ENCODE measurements around the gene PDPN.

PDPN gene

DNA sequence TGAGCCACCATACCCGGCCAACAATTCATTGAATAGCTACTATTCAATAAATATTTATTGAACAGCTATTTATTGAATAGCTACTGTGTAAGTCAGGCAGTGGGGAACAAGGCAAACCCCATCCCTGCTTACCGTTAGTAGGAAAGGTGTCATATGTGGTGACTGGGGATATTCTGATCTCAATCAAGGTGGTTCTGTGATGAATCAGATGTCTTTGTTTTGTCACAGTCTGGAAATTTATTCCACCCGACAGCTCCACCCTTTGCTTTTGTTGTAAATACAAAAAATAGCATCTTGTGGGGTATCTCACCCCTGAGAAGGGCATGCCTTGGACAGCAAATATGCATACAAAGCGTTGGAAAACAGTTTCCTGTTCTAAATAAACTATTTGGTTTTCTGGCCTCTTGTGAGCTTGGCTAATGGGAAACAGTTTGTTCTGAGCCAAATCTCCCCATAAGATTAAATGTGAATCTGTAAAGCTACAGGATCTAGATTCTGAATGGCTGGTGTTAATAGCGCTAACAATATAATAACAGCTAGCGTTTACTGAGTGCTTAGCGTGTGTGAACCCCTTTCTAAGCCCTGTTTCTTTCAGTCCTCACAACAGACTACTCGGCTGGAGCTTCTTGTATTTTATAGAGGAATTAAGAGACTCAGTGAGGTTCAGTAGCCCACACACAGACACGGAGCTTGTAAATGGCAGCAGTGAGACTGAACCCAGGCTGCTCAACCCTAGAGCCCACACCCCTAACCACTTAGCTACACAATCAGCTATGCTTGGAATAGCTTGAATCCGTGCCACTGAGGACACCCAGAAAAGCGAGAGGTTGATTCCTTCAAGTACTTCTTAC is 5.5 kb downstream of the PDPN start:
- no peak overlapping the region for H3K4me3 Mint-ChIP-seq

DNA sequence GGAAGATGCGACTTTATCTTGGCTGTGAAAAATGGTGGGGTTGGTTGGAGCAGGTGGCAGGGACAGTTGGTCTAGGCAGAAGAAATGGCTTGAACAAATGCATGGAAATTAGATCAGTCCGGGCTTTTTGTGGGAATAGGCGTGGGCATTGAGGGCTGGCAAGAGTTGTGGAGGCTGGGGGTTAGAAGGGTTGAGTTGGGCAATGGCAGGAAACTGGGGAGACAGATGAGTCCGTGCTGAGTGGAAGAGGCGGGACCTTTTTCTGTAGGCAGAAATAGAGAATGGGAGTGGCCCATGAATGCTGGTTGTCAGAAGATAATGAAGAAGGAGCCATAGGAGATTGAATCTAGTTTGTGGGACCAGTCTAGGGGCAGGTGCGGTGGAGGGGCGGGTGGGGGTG is 6.9 kb downstream of the PDPN start:
- H3K9me3 Mint-ChIP-seq = no peaks in the 10 kb centered on the region
- peaks cover 46% of the 10 kb centered on the region for H3K27me3 Mint-ChIP-seq
- ATAC-seq = no peak
- H3K4me3 Mint-ChIP-seq = no peak overlapping the region
- H3K36me3 Mint-ChIP-seq = no peaks in the 10 kb centered on the region
- no peaks in the 10 kb centered on the region for H3K4me1 Mint-ChIP-seq
- H3K27ac Mint-ChIP-seq = no peak overlapping the region

More for the DNA sequence above, 5.5 kb downstream of the PDPN start:
- Mint-ChIP-seq H3K9me3 (no peaks in the 10 kb centered on the region), H3K4me1 (peaks cover 4% of the 10 kb centered on the region), H3K27me3 (peaks cover 53% of the 10 kb centered on the region), H3K27ac (no peak overlapping the region), H3K36me3 (no peaks in the 10 kb centered on the region)
- ATAC-seq = no peak

DNA sequence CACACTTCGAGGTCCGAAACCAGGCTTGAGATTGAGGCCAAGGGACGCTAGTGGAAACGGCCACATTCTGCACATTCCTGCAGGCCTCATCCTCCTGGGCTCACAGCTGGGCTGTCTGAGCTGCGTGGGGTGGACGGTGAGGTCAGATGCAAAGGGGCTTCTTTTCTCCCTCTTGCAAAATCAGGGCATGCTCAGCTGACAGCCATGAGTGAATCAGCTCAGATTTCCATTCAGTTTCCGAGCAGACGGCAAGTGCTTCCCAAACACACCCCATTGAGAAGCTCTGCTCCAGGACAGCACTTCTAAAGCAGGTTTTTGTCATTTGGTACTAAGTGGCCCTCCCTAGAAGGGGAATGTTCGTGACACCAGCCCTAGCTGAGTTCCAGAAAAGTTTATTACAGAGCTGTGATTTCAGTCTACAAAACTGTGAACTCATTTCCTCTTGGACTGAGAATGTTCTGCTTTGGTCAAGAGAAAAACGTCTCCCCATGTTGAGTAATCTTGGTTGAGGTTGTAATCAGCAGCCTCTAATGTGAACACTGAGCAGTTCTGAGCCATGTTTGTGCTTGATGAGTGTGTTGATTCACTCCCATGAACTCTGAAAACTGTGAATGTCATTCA is 10.0 kb downstream of the PDPN start:
- H3K4me3 Mint-ChIP-seq = no peak overlapping the region
- no peaks in the 10 kb centered on the region for H3K4me1 Mint-ChIP-seq
- no peaks in the 10 kb centered on the region for H3K36me3 Mint-ChIP-seq
- ATAC-seq = no peak
- peaks cover 29% of the 10 kb centered on the region for H3K27me3 Mint-ChIP-seq
- H3K27ac Mint-ChIP-seq = no peak overlapping the region
- no peaks in the 10 kb centered on the region for H3K9me3 Mint-ChIP-seq

DNA sequence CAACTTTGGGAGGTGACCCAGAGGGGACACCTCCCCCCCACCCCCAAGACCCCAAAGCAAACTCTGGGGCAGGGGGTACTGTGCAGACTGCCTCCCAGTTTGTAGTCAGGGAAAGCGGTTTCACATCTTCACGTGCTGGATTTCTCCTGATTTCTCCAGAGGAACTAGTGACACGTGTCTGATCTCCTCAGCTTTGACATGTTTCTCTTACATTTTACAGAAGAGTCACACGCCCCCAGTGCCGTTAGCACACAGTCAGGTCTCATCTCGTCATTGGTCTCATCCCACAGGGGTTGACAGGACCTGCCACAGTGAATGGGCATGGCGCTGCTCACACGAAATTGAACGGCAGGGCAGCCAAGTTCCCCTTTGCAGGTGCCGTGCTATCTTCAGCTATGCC is 11.8 kb downstream of the PDPN start:
- no peak for ATAC-seq
- H3K4me1 Mint-ChIP-seq = no peaks in the 10 kb centered on the region
- H3K9me3 Mint-ChIP-seq = no peaks in the 10 kb centered on the region
- H3K36me3 Mint-ChIP-seq = no peaks in the 10 kb centered on the region
- H3K27ac Mint-ChIP-seq = no peak overlapping the region
- peaks cover 21% of the 10 kb centered on the region for H3K27me3 Mint-ChIP-seq
- no peak overlapping the region for H3K4me3 Mint-ChIP-seq

DNA sequence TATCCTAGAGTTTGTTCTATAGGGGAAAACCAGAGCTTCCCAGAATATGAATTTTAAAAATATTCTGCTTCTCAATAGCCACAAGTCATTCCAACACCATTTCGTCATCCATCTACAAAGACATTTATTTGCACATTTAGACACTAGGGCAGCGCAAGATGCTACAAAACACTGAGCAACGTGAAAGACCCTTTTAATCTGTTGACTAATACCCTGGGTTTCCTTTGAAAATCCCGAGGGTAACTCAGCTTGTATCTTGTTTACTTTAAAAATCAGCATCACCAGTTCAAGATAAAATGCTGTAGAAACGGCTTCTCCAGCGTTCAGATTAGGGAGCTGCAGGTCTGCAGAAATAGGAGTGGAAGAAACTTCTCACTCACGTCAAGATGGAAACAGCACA is 13.5 kb downstream of the PDPN start:
- no peak for ATAC-seq
- Mint-ChIP-seq H3K4me1 (no peaks in the 10 kb centered on the region), H3K27ac (no peak overlapping the region), H3K36me3 (no peaks in the 10 kb centered on the region), H3K9me3 (no peaks in the 10 kb centered on the region), H3K4me3 (no peak overlapping the region), H3K27me3 (peaks cover 14% of the 10 kb centered on the region)

DNA sequence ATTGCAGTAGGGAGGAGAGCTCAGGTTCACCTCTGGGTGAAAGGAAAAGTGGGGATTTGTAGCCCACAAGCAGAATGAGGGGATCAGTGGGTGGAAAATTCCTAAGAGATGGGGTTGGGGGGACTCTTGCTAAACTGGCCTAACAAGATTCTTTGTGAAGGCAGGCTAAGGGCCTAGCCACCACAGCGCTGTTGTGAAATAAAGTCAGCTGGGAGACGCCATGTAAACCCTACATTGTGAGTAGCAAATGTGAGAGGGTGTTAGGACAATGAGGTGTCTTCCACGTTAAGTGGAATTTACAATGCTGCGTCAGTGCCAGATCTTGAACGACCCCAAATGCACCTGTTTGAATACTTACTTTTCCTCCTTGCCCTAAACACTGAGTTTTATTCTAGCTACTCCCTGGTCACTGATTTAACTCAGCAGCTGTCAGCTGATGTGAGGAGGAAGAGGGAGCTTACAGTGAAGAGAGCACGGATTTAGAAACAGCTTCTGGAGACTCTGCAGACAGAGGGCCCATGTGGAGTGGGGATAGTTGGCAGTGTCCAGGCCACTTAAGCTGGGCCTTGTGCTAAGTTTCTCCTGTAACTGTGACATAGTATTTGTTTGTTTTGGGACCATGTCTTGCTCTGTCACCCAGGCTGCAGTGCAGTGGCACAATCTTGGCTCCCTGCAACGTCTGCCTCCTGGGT is 17.3 kb downstream of the PDPN start:
- no peak for ATAC-seq
- H3K27me3 Mint-ChIP-seq = peaks cover 6% of the 10 kb centered on the region
- no peaks in the 10 kb centered on the region for H3K4me1 Mint-ChIP-seq
- H3K36me3 Mint-ChIP-seq = no peaks in the 10 kb centered on the region
- no peak overlapping the region for H3K4me3 Mint-ChIP-seq
- H3K9me3 Mint-ChIP-seq = no peaks in the 10 kb centered on the region
- H3K27ac Mint-ChIP-seq = no peak overlapping the region

DNA sequence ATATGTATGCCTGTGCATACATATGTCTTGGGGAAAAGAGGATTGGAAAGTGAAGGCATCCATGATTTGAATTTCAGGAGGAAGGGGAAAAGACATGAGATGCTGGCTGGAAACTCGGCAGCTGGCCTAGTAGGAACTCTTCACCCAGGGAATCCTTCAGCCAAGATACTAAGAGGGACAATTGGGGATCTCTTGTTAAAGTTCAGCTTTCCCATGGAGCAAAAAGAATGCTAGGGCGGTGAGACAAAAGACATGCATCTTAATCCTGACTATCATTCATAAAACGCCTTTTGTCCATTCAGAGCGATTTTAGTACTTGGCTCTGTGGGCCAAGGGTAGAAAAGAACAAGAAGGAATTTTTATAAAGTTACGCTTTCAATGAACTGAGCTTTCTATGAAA is 20.5 kb downstream of the PDPN start:
- Mint-ChIP-seq H3K4me3 (no peak overlapping the region), H3K9me3 (no peaks in the 10 kb centered on the region), H3K4me1 (no peaks in the 10 kb centered on the region), H3K27me3 (peaks cover 28% of the 10 kb centered on the region), H3K27ac (no peak overlapping the region), H3K36me3 (no peaks in the 10 kb centered on the region)
- ATAC-seq = no peak

DNA sequence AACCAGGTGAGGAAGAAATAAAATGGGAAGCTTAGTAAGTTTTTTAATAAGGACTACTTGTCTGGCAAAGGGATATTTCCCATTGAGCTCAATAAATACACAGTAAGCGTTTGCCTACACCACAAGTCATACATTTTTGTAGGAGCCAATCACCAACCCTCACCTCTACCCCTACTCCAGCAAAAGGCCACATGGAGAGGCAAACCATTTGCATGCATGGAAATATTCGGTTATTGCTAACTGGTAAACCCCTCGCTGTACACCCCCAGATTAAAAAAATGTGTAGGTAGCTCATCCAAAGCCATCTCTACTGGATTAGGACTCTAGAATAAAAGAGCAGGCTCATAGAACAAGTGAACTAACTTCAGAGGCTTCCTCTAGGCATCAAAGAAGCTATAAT is 21.1 kb downstream of the PDPN start:
- ATAC-seq = no peak
- no peak overlapping the region for H3K4me3 Mint-ChIP-seq
- H3K27me3 Mint-ChIP-seq = peaks cover 34% of the 10 kb centered on the region
- no peaks in the 10 kb centered on the region for H3K4me1 Mint-ChIP-seq
- H3K9me3 Mint-ChIP-seq = no peaks in the 10 kb centered on the region
- no peak overlapping the region for H3K27ac Mint-ChIP-seq
- no peaks in the 10 kb centered on the region for H3K36me3 Mint-ChIP-seq

DNA sequence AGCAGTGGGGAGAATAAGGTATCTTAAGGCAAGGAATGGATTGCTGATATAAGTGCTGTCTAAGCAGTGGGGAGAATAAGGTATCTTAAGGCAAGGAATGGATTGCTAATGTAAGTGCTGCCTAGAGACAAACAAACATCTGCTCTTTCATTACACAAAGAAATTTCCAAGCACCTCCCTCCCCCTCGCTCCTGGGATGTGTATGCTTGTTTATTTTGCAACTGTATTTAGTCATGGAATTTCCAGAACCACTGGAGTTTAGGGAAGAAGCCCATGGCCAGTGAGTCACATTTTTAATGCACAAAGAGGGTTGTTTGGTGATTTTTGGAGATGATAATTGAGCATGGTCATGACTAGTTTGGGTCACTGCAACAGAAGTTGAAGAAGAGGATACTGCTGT is 21.5 kb downstream of the PDPN start:
- no peak for ATAC-seq

DNA sequence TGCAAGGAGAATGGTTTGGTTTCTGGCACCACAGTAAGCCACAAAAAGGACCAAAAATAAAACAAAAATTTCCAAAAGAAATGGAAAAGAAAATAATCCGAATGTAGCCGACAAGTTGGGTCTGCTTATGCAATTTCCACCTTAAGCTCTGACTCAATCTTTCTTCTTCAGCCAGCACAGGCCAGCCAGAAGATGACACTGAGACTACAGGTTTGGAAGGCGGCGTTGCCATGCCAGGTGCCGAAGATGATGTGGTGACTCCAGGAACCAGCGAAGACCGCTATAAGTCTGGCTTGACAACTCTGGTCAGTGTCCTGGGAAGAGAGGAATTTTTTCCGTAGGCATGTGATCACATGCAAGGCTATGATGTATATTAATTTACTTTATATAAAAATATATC is 23.4 kb downstream of the PDPN start:
- Mint-ChIP-seq H3K9me3 (no peaks in the 10 kb centered on the region), H3K27me3 (peaks cover 37% of the 10 kb centered on the region), H3K27ac (no peak overlapping the region), H3K4me1 (no peaks in the 10 kb centered on the region), H3K36me3 (no peaks in the 10 kb centered on the region), H3K4me3 (no peak overlapping the region)
- ATAC-seq = no peak

More for the DNA sequence above, 21.5 kb downstream of the PDPN start:
- Mint-ChIP-seq H3K36me3 (no peaks in the 10 kb centered on the region), H3K9me3 (no peaks in the 10 kb centered on the region), H3K27ac (no peak overlapping the region), H3K27me3 (peaks cover 37% of the 10 kb centered on the region), H3K4me3 (no peak overlapping the region), H3K4me1 (no peaks in the 10 kb centered on the region)

DNA sequence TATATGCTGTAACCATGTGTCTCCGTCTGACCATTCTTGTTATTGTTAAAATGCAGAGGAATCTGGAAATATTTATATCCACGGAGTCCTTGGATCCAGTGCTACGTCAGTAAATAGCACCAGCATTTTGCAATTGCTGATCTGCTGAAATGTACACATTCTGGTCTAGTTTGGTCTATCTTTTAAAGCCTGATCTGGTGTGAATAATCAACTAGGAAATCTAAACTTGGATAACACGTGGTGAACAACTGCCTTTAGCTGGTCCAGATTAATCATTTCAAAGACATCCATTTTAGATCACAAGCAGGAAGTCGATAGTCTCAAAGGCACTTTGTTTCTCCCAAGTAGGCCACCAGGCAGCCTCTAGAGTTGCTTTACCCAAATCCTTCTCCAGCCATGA is 32.6 kb downstream of the PDPN start:
- Mint-ChIP-seq H3K9me3 (no peaks in the 10 kb centered on the region), H3K27me3 (peaks cover 23% of the 10 kb centered on the region), H3K4me3 (no peak overlapping the region), H3K36me3 (no peaks in the 10 kb centered on the region), H3K27ac (no peak overlapping the region), H3K4me1 (no peaks in the 10 kb centered on the region)
- no peak for ATAC-seq

DNA sequence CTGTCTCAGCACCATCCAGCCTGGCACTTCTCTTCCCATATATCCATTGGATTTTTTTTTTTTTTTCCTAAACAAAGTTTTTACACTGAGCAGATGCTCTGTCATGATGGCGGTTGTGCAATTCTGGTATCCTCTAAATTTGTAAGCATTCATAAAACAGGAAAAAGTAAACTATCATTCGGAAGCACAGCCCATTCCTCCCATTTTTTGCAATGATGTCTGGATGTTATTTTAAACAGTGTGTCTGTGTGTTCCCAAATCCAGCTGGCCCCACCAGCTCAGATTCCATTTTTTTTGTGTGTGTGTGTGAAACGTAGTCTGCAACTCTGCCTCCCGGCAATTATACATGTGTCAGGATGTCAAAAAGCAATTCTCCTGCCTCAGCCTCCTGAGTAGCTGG is 33.5 kb downstream of the PDPN start:
- Mint-ChIP-seq H3K9me3 (no peaks in the 10 kb centered on the region), H3K4me3 (no peak overlapping the region), H3K36me3 (no peaks in the 10 kb centered on the region), H3K4me1 (no peaks in the 10 kb centered on the region), H3K27ac (no peak overlapping the region), H3K27me3 (peaks cover 23% of the 10 kb centered on the region)
- no peak for ATAC-seq

DNA sequence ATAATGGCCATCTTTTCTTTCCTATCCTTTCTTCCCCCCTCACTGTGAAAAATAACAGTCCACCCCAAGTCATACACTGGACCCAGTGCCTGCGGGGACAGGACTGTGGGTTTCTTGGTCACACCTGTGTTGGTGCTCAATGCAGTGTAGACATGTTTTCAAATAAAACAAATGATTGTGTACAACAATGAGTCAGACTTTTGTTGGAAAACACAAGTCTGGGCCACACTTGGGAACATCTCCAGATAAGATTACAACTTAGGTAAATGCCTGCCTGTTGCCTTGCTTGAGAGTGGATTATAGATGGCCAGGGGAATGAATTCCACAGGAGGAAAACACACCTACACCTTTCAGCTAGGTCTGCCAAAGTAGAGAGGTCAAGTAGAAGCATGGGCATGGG is 34.1 kb downstream of the PDPN start:
- no peaks in the 10 kb centered on the region for H3K9me3 Mint-ChIP-seq
- peaks cover 23% of the 10 kb centered on the region for H3K27me3 Mint-ChIP-seq
- ATAC-seq = no peak
- no peaks in the 10 kb centered on the region for H3K4me1 Mint-ChIP-seq
- H3K4me3 Mint-ChIP-seq = no peak overlapping the region
- no peaks in the 10 kb centered on the region for H3K36me3 Mint-ChIP-seq
- H3K27ac Mint-ChIP-seq = no peak overlapping the region

DNA sequence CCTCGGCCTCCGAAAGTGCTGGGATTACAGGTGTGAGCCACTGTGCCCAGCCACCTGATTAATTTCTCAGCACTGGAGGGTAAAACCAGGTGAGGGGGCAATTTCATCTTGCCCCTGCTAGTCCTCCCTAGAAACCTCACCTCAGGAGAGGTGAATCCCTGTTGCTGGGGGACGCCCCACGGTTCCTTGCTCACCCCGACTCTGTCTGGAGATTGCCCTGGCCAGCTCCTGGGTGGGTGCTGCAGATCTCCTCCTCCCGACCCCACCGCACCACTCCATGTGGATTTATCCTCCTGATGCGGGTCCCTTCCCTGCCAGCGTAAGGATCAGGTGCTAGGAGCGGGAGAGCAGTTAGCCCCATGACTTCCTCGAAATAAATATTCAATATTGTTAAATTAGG is 34.9 kb downstream of the PDPN start:
- Mint-ChIP-seq H3K27me3 (peaks cover 23% of the 10 kb centered on the region), H3K36me3 (no peaks in the 10 kb centered on the region), H3K27ac (no peak overlapping the region), H3K4me3 (no peak overlapping the region), H3K9me3 (no peaks in the 10 kb centered on the region), H3K4me1 (no peaks in the 10 kb centered on the region)
- no peak for ATAC-seq

DNA sequence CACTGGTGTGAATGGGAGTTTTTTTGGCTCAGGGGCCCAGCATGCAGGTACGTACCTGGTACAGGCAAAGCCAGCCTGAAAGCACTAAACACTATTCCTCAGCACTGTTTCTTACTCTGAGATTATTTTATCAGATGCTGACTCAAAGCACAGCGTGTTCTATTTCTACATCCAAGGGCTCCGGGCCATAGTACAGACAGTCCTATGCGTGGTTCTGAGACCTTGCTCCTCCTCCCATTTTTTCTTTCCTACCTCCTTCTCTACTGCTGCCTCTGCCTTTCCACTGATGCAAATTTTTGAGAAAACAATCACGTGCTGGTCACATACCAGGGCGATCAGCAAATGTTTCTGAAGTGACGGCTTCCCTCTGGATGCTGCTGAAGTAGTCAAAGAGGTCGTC is 36.3 kb downstream of the PDPN start:
- H3K27me3 Mint-ChIP-seq = peaks cover 21% of the 10 kb centered on the region
- H3K36me3 Mint-ChIP-seq = no peaks in the 10 kb centered on the region
- no peak for ATAC-seq
- no peaks in the 10 kb centered on the region for H3K4me1 Mint-ChIP-seq
- no peak overlapping the region for H3K4me3 Mint-ChIP-seq
- H3K9me3 Mint-ChIP-seq = no peaks in the 10 kb centered on the region
- no peak overlapping the region for H3K27ac Mint-ChIP-seq

DNA sequence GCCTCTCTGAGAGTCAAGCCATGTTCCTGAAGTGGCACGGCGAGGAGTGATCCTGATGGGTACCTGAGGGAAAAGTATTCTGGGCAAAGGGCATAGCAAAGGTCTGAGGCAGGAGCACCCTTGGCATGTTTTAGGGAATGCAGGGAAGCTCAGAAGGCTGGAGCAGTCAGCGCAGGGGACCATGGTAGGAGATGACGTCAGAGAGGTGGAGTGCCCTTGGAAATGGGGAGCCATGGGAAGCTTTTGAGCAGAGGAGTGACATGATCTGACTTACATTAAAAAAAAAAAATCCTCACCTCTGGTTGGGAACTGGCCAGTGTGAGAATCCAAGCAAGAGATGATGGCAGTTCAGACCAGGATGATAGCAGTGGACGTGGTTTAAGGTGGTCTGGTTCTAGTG is 37.2 kb downstream of the PDPN start:
- Mint-ChIP-seq H3K4me3 (no peak overlapping the region), H3K27me3 (peaks cover 12% of the 10 kb centered on the region), H3K4me1 (no peaks in the 10 kb centered on the region), H3K9me3 (no peaks in the 10 kb centered on the region), H3K27ac (no peak overlapping the region), H3K36me3 (no peaks in the 10 kb centered on the region)
- no peak for ATAC-seq

Data from stimulated activated memory B cell treated with anti-CD40 and anti-IgM and Interleukin-4, amounts not matched to agents 10 μg/mL and 1 μg/mL and 100 μg/mL, for 72 hours (primary cell).